GM10266 (cell line): Measurements from ENCODE around the gene TLN1.

Experiments
- DNase-seq: peaks from one replicate; pipeline ENCODE4 v3.0.0; 2012; ENCODE audit errors: extremely low spot score
- TF ChIP-seq, protein P1 (sequence below): IDR thresholded peaks from 2 replicates; pipeline ENCODE4 v1.5.1; 2012; ENCODE audit warnings: mild to moderate bottlenecking, low read depth; ENCODE audit not compliant: control insufficient read depth, insufficient read depth; ENCODE audit errors: missing control alignments

Gene TLN1

DNA sequence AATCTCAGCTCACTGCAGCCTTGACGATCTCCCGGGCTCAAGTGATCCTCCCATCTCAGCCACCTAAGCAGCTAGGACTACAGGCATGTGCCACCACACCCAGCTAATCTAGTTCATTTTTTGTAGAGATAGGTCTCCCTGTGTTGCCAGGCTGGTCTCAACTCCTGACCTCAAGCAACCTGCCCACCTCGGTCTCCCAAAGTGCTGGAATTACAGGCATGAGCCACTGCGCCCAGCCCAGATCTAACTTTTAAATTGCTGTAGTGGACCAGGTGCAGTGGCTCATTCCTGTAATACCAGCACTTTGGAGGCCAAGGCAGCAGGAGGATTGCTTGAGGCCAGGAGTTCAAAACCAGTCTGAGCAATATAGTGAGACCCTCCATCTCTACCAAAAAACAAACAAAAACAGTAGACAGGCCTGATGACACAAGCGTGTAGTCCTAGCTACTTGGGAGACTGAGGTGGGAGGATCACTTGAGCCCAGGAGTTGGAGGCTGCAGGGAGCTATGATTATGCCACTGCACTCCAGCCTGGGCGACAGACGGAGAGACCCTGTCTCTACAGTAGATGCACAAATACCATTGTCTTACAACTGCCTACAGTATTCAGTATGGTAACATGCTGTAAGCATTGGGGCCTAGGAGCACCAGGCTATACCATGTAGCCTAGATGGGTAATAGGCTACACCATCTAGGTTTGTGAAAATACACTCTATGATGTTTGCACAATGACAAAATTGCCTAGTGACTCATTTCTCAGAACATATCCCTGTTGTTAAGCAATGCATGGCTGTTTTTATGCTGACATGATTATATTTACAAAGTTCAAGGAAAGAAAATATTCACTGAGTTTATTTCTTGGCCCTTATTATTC is 79.8 kb downstream of the TLN1 start:
- DNase-seq: no peak
- TF ChIP-seq, protein P1, sequence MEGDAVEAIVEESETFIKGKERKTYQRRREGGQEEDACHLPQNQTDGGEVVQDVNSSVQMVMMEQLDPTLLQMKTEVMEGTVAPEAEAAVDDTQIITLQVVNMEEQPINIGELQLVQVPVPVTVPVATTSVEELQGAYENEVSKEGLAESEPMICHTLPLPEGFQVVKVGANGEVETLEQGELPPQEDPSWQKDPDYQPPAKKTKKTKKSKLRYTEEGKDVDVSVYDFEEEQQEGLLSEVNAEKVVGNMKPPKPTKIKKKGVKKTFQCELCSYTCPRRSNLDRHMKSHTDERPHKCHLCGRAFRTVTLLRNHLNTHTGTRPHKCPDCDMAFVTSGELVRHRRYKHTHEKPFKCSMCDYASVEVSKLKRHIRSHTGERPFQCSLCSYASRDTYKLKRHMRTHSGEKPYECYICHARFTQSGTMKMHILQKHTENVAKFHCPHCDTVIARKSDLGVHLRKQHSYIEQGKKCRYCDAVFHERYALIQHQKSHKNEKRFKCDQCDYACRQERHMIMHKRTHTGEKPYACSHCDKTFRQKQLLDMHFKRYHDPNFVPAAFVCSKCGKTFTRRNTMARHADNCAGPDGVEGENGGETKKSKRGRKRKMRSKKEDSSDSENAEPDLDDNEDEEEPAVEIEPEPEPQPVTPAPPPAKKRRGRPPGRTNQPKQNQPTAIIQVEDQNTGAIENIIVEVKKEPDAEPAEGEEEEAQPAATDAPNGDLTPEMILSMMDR: no peak

DNA sequence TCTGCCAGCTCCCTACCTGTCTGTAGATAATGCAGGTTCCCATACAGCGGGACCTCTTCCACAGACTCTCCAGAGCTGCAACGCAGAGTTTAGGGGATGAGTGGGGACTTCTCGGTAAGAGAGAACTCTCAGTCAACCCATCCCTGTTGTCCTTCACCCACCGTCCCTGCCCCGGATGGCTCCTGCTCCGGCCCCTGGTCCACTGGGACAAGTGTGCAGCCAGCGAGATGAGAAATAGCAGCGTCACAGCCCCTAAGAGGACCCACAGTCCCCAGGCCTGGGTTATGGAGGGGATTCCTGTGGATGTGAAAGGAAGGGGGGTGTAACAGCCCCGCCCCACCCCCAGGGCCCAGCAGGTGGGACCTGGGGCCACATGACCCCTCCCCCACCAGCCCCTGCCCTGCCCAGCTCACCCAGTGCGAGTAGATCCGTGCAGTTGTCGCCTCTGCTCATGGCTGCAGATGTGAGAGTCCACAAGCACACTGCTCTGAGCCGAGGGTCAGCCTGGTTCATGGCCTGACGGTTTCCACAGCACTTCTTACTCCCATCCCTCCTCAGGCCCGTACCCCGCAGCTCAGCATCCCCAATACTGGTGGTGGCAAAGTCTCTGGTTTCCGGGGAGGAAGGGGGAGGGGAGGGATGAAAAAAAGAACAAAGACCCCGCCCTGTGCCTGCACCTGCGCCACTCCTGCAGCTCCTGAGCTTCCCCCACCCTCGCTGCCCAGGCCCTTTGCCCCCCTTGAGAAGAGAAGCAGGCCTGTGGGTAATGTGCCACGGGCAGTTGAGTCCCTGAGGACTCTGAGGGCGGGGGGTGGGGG is 81.4 kb downstream of the TLN1 start, which contains the start of gene SIT1:
SIT1 (minus strand) TSS at position 591 of the 818 bp plus-strand sequence; CDS start at position 513, 78 bp downstream.
- DNase-seq: no peak

DNA sequence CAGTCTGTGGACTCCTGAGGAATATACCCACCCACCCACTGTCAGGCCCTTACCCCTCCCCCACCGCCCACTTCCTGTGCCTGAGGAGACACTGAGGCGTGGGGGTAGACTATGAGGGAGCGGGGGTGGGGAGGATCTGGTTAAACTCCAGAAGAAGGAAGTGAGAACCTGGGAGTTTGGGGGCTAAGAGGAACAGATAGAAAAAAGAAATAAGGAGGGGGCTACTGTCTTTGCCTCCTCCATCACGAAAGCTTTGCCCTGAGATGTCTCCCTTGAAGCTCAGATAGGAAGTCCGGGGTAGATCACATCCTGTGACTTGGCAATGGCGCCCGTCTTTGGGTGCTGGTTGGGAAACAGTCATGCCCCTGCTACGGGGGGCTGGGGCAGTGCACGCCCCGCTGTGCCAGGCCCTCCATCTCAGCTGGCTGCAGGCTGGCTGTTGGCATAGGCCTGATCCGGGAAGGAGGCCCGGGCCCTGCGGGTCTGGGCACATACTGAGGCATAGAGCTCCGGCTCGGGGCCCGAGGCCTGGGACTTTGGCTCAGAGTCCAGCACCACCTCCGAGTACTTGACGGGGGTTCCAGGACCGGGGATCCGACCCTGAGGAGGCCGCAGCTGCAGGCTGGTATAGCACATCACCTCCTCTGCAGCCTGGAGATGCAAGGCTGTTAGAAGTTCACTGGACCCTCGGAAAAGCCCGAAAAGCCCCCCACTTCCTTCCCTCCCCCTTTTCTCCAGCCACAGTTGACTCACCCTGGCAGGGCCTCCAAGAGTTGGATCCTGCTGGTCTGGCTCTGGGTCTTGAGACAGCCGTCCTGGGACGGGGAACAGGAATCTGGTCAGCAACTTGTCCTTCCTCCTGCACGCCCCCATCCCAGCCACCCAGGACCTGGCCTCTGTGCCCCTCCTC is 82.3 kb downstream of the TLN1 start:
- no peak for DNase-seq

More for the DNA sequence above, 81.4 kb downstream of the TLN1 start, which contains the start of gene SIT1:
- TF ChIP-seq, protein P1: no peak

More for the DNA sequence above, 82.3 kb downstream of the TLN1 start:
- TF ChIP-seq, protein P1: no peak
